ENCODE data around the gene GRHL1. TPM values are rescaled to one million over a fixed set of nuclear protein-coding genes. Genes with fewer than 3 reads are reported as not detected.

Gene GRHL1
- total and polyA plus RNA-seq, 2 of the 8 experiments (the other 6 are each of a cell fraction or from before 2014, with no cell fraction given), result 1.3 to 3.6 TPM

GRCh38 chr2:10028407-10028987 is 77.0 kb downstream of the GRHL1 start:
- Histone ChIP-seq H3K23ac (ENCODE audit: insufficient read length) (no peak overlapping the region), H3K27ac (ENCODE audit: low read depth, low read length) (no peak overlapping the region), H3K14ac (ENCODE audit: insufficient read length) (no peak overlapping the region), H2AK5ac (ENCODE audit: low read depth, low read length) (no peak overlapping the region), H3K36me3 (ENCODE audit: control insufficient read depth in 2 of 4, insufficient read depth in 4 of 4, low read length in 3 of 4) (no peaks in the 10 kb centered on the region), H4K5ac (ENCODE audit: insufficient read length, low read depth, low read length) (no peak overlapping the region), H3K4ac (replicated peaks; ENCODE audit: insufficient read length, low read depth, low read length) (no peak overlapping the region), H4K20me1 (replicated peaks in 1 of 2; ENCODE audit: control insufficient read depth in 1 of 2, insufficient read depth in 2 of 2, low read length in 2 of 2) (no peaks in the 10 kb centered on the region), H3K56ac (replicated peaks; ENCODE audit: insufficient read length, low read depth, low read length) (no peak overlapping the region), H4K8ac (ENCODE audit: extremely low read depth, insufficient read depth, low read length) (no peak overlapping the region), H2BK120ac (replicated peaks; ENCODE audit: low read depth, low read length) (no peak overlapping the region), H2BK15ac (ENCODE audit: low read length) (no peak overlapping the region), H2BK5ac (ENCODE audit: low read depth, low read length) (0 out of 2 replicates have a peak overlapping the region, but pooled peaks have one; percentile 15), H3K4me3 (ENCODE audit: extremely low read depth in 1 of 4, insufficient read depth in 2 of 4, low read depth in 3 of 4, low read length in 4 of 4) (no peak overlapping the region), H3K27me3 (replicated peaks in 1 of 4; ENCODE audit: control insufficient read depth in 3 of 4, extremely low read depth in 1 of 4, insufficient read depth in 3 of 4, low read length in 3 of 4) (no peaks in the 10 kb centered on the region), H2BK12ac (ENCODE audit: low read depth, low read length) (peak overlapping the region; percentile 97; the same call in 1 of the 2 replicates), H4K91ac (replicated peaks; ENCODE audit: insufficient read length, low read length) (peak overlapping the region; percentile 49), H3K9me3 (ENCODE audit: insufficient read depth in 2 of 2, low read depth in 1 of 2, low read length in 1 of 2) (no peaks in the 10 kb centered on the region), H3K79me2 (ENCODE audit: control insufficient read depth in 1 of 2, insufficient read depth in 2 of 2, low read length in 2 of 2) (no peaks in the 10 kb centered on the region), H3K9ac (replicated peaks in 1 of 4; ENCODE audit: extremely low read depth in 1 of 4, low read depth in 3 of 4, low read length in 3 of 4) (no peak overlapping the region), H2AFZ (ENCODE audit: low read length) (no peak overlapping the region), H3K4me2 (ENCODE audit: insufficient read depth in 1 of 2, low read depth in 2 of 2, low read length in 2 of 2) (no peak overlapping the region), H3K79me1 (ENCODE audit: low read depth, low read length) (no peaks in the 10 kb centered on the region), H3K23me2 (ENCODE audit: low read depth, low read length) (no peaks in the 10 kb centered on the region), H3K4me1 (replicated peaks in 1 of 4; ENCODE audit: control insufficient read depth in 3 of 4, insufficient read depth in 4 of 4, low read length in 3 of 4) (peaks cover 0 to 17% (median 7%) of the 10 kb centered on the region in 4 experiments; a peak in 6 of 7 replicates), H3K18ac (ENCODE audit: extremely low read depth, low read length) (peak overlapping the region; percentile 60; the same call in 1 of the 2 replicates), H2BK20ac (ENCODE audit: low read length) (no peak overlapping the region)
- POLR2A ChIA-PET (ENCODE audit: partially characterized antibody), result interaction anchor here (1.6 to 1.8 kb wide), 3 partner anchors 8 to 12 kb away, joined by 4 to 7 read pairs (median 4); no protein-coding TSS in a partner anchor
- CTCF ChIA-PET (ENCODE audit: partially characterized antibody), result interaction anchor here (0.8 to 7.5 kb wide), 27 partner anchors 8 to 260 kb away, joined by 3 to 46 read pairs (median 5); partner anchors contain the start of gene TAF1B
- WGBS, 2 experiments (ENCODE audit: extremely low coverage in 1 of 2, insufficient coverage in 1 of 2, insufficient read length in 1 of 2, insufficient replicate concordance in 2 of 2, low coverage in 1 of 2, low lambda C conversion rate in 2 of 2, missing lambda C conversion rate in 1 of 2), result 78% methylated on average over 15 of the region's 16 CpGs; no CpG with 5 or more reads in 1 of the 2 experiments
- FAIRE-seq (no peak), DNase-seq (ENCODE audit: low read depth in 1 of 2, low spot score in 2 of 2) (no peak)
- no peak for TF ChIP-seq RXRA (IDR thresholded peaks at IDR 0.05; ENCODE audit: insufficient read depth, low read depth, low read length)
- no peak for TF ChIP-seq MAX (IDR thresholded peaks at IDR 0.05)
- peak; percentile 59 to 66 for TF ChIP-seq RAD21 (IDR thresholded peaks at IDR 0.05 in 1 of 2, conservative IDR thresholded peaks at IDR 0.05 in 1 of 2; ENCODE audit: low read depth in 2 of 2, low read length in 2 of 2)
- TF ChIP-seq BACH1 (IDR thresholded peaks at IDR 0.05; ENCODE audit: low read length), result no peak
- TF ChIP-seq CTCF (IDR thresholded peaks at IDR 0.05; ENCODE audit: control extremely low read depth in 1 of 3, insufficient read depth in 1 of 3, low read depth in 1 of 3, low read length in 3 of 3), result peak in 2 of 3 experiments; percentile 42 to 44; a peak in 3 of 4 replicates

Data from H1 (cell line).